HepG2 (cell line): ENCODE data around the gene ZNF341. TPM values are rescaled to one million over a fixed set of nuclear protein-coding genes. Genes with fewer than 3 reads are reported as not detected.

Source experiments
- HCFC1 ChIP-seq: fragments of 150-350 bp; IDR thresholded peaks from 2 replicates; pipeline ENCODE4 v1.6.1; 2014; ENCODE audit warnings: low read depth, low read length
- ISL2 ChIP-seq: sonication (generic); formaldehyde crosslinking; IDR thresholded peaks from 2 replicates; pipeline ENCODE4 v1.5.0; 2020; ENCODE audit warnings: missing genetic modification reagents
- KLF11 ChIP-seq: IDR thresholded peaks from 2 replicates; pipeline ENCODE4 v1.6.1; 2016; ENCODE audit warnings: missing compliant biosample characterization
- MTA3 ChIP-seq: sonication (generic); formaldehyde crosslinking; IDR thresholded peaks from 2 replicates; pipeline ENCODE4 v1.4.0; 2020; ENCODE audit warnings: missing genetic modification reagents
- NBN ChIP-seq: fragments of 450-650 bp; conservative IDR thresholded peaks from 2 replicates; pipeline ENCODE4 v1.6.1; 2017
- RCOR2 ChIP-seq: IDR thresholded peaks from 2 replicates; pipeline ENCODE4 v1.6.1; 2016; ENCODE audit warnings: missing biosample characterization, missing genetic modification reagents
- TAF1 ChIP-seq: sonication (generic); formaldehyde crosslinking; IDR thresholded peaks from 2 replicates; pipeline ENCODE4 v1.4.0; 2020; ENCODE audit warnings: missing genetic modification reagents
- TBX2 ChIP-seq: sonication (generic); formaldehyde crosslinking; IDR thresholded peaks from 2 replicates; pipeline ENCODE4 v1.5.0; 2020; ENCODE audit warnings: missing genetic modification reagents, mild to moderate bottlenecking, borderline replicate concordance
- ZBTB20 ChIP-seq: sonication (generic); formaldehyde crosslinking; IDR thresholded peaks from 2 replicates; pipeline ENCODE4 v1.8.1; 2023; ENCODE audit warnings: missing genetic modification reagents, low read depth, mild to moderate bottlenecking, borderline replicate concordance
- ZNF546 ChIP-seq: sonication (generic); formaldehyde crosslinking; conservative IDR thresholded peaks from 2 replicates; pipeline ENCODE4 v1.8.1; 2023; ENCODE audit warnings: mild to moderate bottlenecking, missing genetic modification reagents
- ZNF563 ChIP-seq: sonication (generic); formaldehyde crosslinking; IDR thresholded peaks from 2 replicates; pipeline ENCODE4 v1.8.0; 2022; ENCODE audit warnings: mild to moderate bottlenecking, moderate library complexity, missing genetic modification reagents
- ZNF646 ChIP-seq: sonication (generic); formaldehyde crosslinking; IDR thresholded peaks from 2 replicates; pipeline ENCODE4 v1.9.0; 2021; ENCODE audit warnings: mild to moderate bottlenecking, missing genetic modification reagents
- ZNF879 ChIP-seq: sonication (generic); formaldehyde crosslinking; IDR thresholded peaks from 2 replicates; pipeline ENCODE4 v1.8.1; 2023; ENCODE audit warnings: missing genetic modification reagents
- ZSCAN5A ChIP-seq: sonication (generic); formaldehyde crosslinking; IDR thresholded peaks from 2 replicates; pipeline ENCODE4 v1.8.0; 2022; ENCODE audit warnings: mild to moderate bottlenecking, missing genetic modification reagents, borderline replicate concordance
- polyA plus RNA-seq, 8 experiments: library from polyadenylated mRNA; depleted of rRNA in 3 of 8; stranded (reverse) in 7 of 8; unstranded in 1 of 8; fragments of >200 nt; fragmentation: Illumina TruSeq in 4 of 8; extraction: Trizol in 4 of 8; gene quantifications; 2 replicates each; pipeline versions ENCODE4 v1.2.1 to v1.2.3, GENCODE V29; 2011 to 2016; ENCODE audit warnings: low read depth in 4 of 8, missing spikeins in 1 of 8, mixed read lengths in 1 of 8; ENCODE audit not compliant: insufficient read depth in 1 of 8
- total RNA-seq, 5 experiments: library from RNA; depleted of rRNA; stranded (reverse); fragments of >200 nt; fragmentation: Illumina TruSeq; extraction: Trizol; gene quantifications; 2 replicates each; pipeline ENCODE4 v1.2.3, GENCODE V29; 2016; ENCODE audit warnings: low read depth in 1 of 5
- TF ChIP-seq, protein P1 (sequence below): sonication (generic); formaldehyde crosslinking; IDR thresholded peaks from 2 replicates; pipeline ENCODE4 v1.4.0; 2020; ENCODE audit warnings: low read depth, missing genetic modification reagents
- TF ChIP-seq, protein P2 (sequence below): sonication (generic); formaldehyde crosslinking; IDR thresholded peaks from 2 replicates; pipeline ENCODE4 v1.5.0; 2020; ENCODE audit warnings: mild to moderate bottlenecking, missing genetic modification reagents

Gene ZNF341
- total and polyA plus RNA-seq, 2 of the 13 experiments (the other 11 are each of a cell fraction or from before 2014, with no cell fraction given) = 1.1 to 2.2 TPM

- TF ChIP-seq, protein P1, sequence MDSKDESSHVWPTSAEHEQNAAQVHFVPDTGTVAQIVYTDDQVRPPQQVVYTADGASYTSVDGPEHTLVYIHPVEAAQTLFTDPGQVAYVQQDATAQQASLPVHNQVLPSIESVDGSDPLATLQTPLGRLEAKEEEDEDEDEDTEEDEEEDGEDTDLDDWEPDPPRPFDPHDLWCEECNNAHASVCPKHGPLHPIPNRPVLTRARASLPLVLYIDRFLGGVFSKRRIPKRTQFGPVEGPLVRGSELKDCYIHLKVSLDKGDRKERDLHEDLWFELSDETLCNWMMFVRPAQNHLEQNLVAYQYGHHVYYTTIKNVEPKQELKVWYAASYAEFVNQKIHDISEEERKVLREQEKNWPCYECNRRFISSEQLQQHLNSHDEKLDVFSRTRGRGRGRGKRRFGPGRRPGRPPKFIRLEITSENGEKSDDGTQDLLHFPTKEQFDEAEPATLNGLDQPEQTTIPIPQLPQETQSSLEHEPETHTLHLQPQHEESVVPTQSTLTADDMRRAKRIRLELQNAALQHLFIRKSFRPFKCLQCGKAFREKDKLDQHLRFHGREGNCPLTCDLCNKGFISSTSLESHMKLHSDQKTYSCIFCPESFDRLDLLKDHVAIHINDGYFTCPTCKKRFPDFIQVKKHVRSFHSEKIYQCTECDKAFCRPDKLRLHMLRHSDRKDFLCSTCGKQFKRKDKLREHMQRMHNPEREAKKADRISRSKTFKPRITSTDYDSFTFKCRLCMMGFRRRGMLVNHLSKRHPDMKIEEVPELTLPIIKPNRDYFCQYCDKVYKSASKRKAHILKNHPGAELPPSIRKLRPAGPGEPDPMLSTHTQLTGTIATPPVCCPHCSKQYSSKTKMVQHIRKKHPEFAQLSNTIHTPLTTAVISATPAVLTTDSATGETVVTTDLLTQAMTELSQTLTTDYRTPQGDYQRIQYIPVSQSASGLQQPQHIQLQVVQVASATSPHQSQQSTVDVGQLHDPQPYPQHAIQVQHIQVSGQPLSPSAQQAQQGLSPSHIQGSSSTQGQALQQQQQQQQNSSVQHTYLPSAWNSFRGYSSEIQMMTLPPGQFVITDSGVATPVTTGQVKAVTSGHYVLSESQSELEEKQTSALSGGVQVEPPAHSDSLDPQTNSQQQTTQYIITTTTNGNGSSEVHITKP (CRISPR knock-in tag) = no peak; the same call in 1 of the 2 replicates
- TF ChIP-seq HCFC1 (no peak), ZBTB20 (CRISPR knock-in tag) (no peak), RCOR2 (peak; percentile 55), KLF11 (no peak; the same call in 1 of the 2 replicates), ZNF563 (CRISPR knock-in tag) (peak; percentile 28; the same call in 1 of the 2 replicates), ISL2 (CRISPR knock-in tag) (peak; percentile 84), NBN (no peak), ZSCAN5A (CRISPR knock-in tag) (peak; percentile 39; the same call in 1 of the 2 replicates), TBX2 (CRISPR knock-in tag) (peak; percentile 7; the same call in 1 of the 2 replicates), TAF1 (no peak), MTA3 (CRISPR knock-in tag) (no peak), ZNF546 (CRISPR knock-in tag) (no peak), ZNF646 (no peak), ZNF879 (CRISPR knock-in tag) (no peak)
- TF ChIP-seq, protein P2, sequence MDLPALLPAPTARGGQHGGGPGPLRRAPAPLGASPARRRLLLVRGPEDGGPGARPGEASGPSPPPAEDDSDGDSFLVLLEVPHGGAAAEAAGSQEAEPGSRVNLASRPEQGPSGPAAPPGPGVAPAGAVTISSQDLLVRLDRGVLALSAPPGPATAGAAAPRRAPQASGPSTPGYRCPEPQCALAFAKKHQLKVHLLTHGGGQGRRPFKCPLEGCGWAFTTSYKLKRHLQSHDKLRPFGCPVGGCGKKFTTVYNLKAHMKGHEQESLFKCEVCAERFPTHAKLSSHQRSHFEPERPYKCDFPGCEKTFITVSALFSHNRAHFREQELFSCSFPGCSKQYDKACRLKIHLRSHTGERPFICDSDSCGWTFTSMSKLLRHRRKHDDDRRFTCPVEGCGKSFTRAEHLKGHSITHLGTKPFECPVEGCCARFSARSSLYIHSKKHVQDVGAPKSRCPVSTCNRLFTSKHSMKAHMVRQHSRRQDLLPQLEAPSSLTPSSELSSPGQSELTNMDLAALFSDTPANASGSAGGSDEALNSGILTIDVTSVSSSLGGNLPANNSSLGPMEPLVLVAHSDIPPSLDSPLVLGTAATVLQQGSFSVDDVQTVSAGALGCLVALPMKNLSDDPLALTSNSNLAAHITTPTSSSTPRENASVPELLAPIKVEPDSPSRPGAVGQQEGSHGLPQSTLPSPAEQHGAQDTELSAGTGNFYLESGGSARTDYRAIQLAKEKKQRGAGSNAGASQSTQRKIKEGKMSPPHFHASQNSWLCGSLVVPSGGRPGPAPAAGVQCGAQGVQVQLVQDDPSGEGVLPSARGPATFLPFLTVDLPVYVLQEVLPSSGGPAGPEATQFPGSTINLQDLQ (CRISPR knock-in tag) = no peak
Observed at GRCh38 chr20:33724439-33725094, 7.2 kb upstream of the ZNF341 start (continued).
